Tibial nerve (tissue), 4 donors: ENCODE measurements around the gene HRC. TPM values are rescaled to one million over a fixed set of nuclear protein-coding genes. Genes with fewer than 3 reads are reported as not detected.

Experiments
- DNase-seq, 2 donors: peaks; one replicate each; pipeline ENCODE4 v3.0.0-alpha.2; 2019; ENCODE audit warnings: low spot score in 2 of 2
- H3K27ac ChIP-seq, 4 donors: fragments of 200-600 bp; sonication (generic) in 3 of 4; one replicate each; pipeline ENCODE4 v1.5.1; 2017 to 2019; ENCODE audit warnings: mild to moderate bottlenecking in 1 of 4
- H3K27me3 ChIP-seq, 2 donors: fragments of 200-600 bp; sonication (generic) in 1 of 2; one replicate each; pipeline versions ENCODE4 v1.5.1 to v1.6.0; 2017 to 2019
- H3K36me3 ChIP-seq, 3 donors: fragments of 200-600 bp; sonication (generic); one replicate each; pipeline ENCODE4 v1.5.1; 2018 to 2019
- H3K4me1 ChIP-seq, 4 donors: fragments of 200-600 bp; sonication (generic) in 3 of 4; one replicate each; pipeline ENCODE4 v1.5.1; 2017 to 2019
- H3K4me3 ChIP-seq, 4 donors: fragments of 200-600 bp; sonication (generic) in 3 of 4; one replicate each; pipeline ENCODE4 v1.5.1; 2017 to 2019; ENCODE audit warnings: mild to moderate bottlenecking in 1 of 4, moderate library complexity in 1 of 4
- H3K9me3 ChIP-seq, 4 donors: fragments of 200-600 bp; sonication (generic) in 3 of 4; one replicate each; pipeline ENCODE4 v1.5.1; 2017 to 2019
- EP300 ChIP-seq, 2 donors: sonication (generic); formaldehyde crosslinking; IDR thresholded peaks; one replicate each; pipeline ENCODE4 v1.6.1; 2017; ENCODE audit warnings: antibody characterized with exemption in 2 of 2, mild to moderate bottlenecking in 1 of 2
- POLR2A ChIP-seq, 2 donors: fragments of 450-650 bp; IDR thresholded peaks; one replicate each; pipeline ENCODE4 v1.6.1; 2017; ENCODE audit warnings: antibody characterized with exemption in 2 of 2, mild to moderate bottlenecking in 2 of 2, moderate library complexity in 2 of 2
- WGBS, 2 donors: methylation state at CpG; one replicate each; pipeline ENCODE4 v1.1.5; 2018; 5-methylcytosine and 5-hydroxymethylcytosine counted together
- total RNA-seq, 4 donors: library from RNA; depleted of rRNA; stranded (reverse); fragments of >200 nt; gene quantifications; one replicate each; pipeline ENCODE4 v1.1.0, GENCODE V29; 2016
- TF ChIP-seq, protein P1 (sequence below), 5 experiments: fragments of 200-600 bp in 3 of 5; fragments of 450-650 bp in 2 of 5; sonication (generic) in 3 of 5; IDR thresholded peaks; one replicate each; pipeline ENCODE4 v1.5.1; 2016 to 2019; ENCODE audit warnings: antibody characterized with exemption in 5 of 5, mild to moderate bottlenecking in 3 of 5, moderate library complexity in 2 of 5

The HRC gene
- total RNA-seq, 4 donors from 2014 or later, result 0.60 to 4.3 (median 2.6) TPM

DNA sequence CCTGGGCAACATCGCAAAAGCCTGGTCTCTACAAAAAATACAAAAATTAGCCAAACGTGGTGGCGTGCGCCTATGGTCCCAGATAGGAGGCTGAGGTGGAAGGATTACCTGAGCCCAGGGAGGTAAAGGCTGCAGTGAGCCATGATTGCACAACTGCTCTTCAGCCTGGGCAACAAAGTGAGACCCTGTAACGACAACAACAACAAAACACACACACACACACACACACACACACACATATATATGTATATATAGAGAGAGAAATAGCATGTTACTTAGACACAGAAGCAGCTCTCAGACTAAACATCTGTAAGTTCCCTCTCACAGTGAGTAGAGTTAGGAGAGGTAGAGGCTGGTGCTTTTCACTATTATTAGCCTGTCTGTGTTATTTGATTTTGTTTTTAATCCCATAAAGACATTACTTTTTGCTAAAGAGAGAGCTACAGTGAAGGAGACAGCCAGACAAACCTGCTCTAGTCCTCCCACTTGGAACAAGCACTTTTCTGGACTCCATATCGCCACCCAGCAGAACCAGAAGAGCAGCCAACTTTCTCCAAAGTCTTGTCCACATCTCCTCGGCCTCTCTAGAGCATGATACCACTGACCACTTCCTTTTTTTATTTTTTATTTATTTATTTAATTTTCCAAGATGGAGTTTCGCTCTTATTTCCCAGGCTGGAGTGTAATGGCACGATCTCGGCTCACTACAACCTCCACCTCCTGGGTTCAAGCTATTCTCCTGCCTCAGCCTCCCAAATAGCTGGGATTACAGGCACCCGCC lies 43.8 kb downstream of the HRC start:
- peaks cover 0 to 32% (median 7%) of the 10 kb centered on the region in 3 donors for H3K36me3 ChIP-seq
- H3K27ac ChIP-seq, result no peak overlapping the region
- 79 to 84% methylated on average over 11 of the region's 11 CpGs for WGBS, 2 donors
- no peak for DNase-seq
- H3K9me3 ChIP-seq, result no peaks in the 10 kb centered on the region
- H3K4me1 ChIP-seq, result peaks cover 0 to 36% (median 6%) of the 10 kb centered on the region in 4 donors
- H3K27me3 ChIP-seq, result no peaks in the 10 kb centered on the region
- H3K4me3 ChIP-seq, result no peak overlapping the region
- TF ChIP-seq, protein P1, sequence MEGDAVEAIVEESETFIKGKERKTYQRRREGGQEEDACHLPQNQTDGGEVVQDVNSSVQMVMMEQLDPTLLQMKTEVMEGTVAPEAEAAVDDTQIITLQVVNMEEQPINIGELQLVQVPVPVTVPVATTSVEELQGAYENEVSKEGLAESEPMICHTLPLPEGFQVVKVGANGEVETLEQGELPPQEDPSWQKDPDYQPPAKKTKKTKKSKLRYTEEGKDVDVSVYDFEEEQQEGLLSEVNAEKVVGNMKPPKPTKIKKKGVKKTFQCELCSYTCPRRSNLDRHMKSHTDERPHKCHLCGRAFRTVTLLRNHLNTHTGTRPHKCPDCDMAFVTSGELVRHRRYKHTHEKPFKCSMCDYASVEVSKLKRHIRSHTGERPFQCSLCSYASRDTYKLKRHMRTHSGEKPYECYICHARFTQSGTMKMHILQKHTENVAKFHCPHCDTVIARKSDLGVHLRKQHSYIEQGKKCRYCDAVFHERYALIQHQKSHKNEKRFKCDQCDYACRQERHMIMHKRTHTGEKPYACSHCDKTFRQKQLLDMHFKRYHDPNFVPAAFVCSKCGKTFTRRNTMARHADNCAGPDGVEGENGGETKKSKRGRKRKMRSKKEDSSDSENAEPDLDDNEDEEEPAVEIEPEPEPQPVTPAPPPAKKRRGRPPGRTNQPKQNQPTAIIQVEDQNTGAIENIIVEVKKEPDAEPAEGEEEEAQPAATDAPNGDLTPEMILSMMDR (IDR thresholded peaks at IDR 0.05), result no peak
- TF ChIP-seq EP300 (IDR thresholded peaks at IDR 0.05), result no peak
- no peak for TF ChIP-seq POLR2A (IDR thresholded peaks at IDR 0.05)

- no peak overlapping the region for H3K4me3 ChIP-seq
- H3K27me3 ChIP-seq, result no peaks in the 10 kb centered on the region
- peaks cover 0 to 29% (median 6%) of the 10 kb centered on the region in 4 donors for H3K4me1 ChIP-seq
- no peak for DNase-seq
- WGBS, 2 donors, result 30 to 40% methylated on average over 3 of the region's 3 CpGs
- TF ChIP-seq EP300 (IDR thresholded peaks at IDR 0.05), result no peak
- TF ChIP-seq, protein P1 (IDR thresholded peaks at IDR 0.05), result no peak
- no peak for TF ChIP-seq POLR2A (IDR thresholded peaks at IDR 0.05)
- no peaks in the 10 kb centered on the region for H3K9me3 ChIP-seq
- H3K36me3 ChIP-seq, result peaks cover 0 to 38% (median 9%) of the 10 kb centered on the region in 3 donors
- H3K27ac ChIP-seq, result peak overlapping the region in 1 of 4 donors; percentile 36
Measured at GRCh38 chr19:49110567-49110966, 44.6 kb downstream of the HRC start.

DNA sequence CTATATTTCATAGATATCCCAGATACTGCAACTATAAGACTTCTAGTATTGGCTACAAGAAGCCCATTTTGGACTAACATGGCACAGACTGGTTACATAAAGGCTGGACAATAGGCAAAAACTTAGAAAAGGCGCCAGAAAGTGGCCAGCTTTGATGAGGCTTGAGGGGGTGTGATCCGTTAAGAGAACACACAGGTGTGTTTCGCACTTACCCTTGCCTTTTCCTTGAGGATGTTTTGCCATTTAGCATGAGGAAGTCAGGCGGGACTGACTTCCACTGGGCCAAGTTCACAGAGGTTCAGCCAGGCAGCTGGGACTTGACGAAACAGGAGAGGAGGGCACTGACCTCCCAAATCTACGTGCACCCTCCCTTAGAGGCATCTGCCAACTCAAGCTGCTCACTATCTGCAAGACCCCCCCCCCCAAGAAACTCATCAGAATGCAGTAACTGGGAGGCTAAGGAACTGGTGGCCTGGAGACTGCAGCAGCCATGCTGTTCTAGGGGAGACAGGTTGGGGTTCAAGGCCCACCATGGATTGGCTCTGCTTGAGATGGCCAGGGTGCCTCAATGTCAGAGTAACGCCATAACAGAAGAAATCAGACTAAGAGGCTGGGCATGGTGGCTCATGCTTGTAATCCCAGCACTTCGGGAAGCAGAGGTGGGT lies 45.5 kb downstream of the HRC start:
- 79 to 84% methylated on average over 8 of the region's 8 CpGs for whole genome bisulfite sequencing, 2 donors
- no peak for DNase-seq
- TF ChIP-seq POLR2A (IDR thresholded peaks at IDR 0.05), result no peak
- Histone ChIP-seq H3K27me3 (no peaks in the 10 kb centered on the region), H3K36me3 (peaks cover 0 to 46% (median 14%) of the 10 kb centered on the region in 3 donors), H3K27ac (peak overlapping the region in 1 of 4 donors; percentile 36), H3K4me1 (peaks cover 0 to 24% (median 6%) of the 10 kb centered on the region in 4 donors), H3K4me3 (no peak overlapping the region), H3K9me3 (no peaks in the 10 kb centered on the region)

GRCh38 chr19:49109051-49109450 lies 46.1 kb downstream of the HRC start:
- peaks cover 0 to 53% (median 20%) of the 10 kb centered on the region in 3 donors for H3K36me3 ChIP-seq
- 78 to 83% methylated on average over 5 of the region's 5 CpGs for WGBS, 2 donors
- no peak overlapping the region for H3K4me3 ChIP-seq

DNA sequence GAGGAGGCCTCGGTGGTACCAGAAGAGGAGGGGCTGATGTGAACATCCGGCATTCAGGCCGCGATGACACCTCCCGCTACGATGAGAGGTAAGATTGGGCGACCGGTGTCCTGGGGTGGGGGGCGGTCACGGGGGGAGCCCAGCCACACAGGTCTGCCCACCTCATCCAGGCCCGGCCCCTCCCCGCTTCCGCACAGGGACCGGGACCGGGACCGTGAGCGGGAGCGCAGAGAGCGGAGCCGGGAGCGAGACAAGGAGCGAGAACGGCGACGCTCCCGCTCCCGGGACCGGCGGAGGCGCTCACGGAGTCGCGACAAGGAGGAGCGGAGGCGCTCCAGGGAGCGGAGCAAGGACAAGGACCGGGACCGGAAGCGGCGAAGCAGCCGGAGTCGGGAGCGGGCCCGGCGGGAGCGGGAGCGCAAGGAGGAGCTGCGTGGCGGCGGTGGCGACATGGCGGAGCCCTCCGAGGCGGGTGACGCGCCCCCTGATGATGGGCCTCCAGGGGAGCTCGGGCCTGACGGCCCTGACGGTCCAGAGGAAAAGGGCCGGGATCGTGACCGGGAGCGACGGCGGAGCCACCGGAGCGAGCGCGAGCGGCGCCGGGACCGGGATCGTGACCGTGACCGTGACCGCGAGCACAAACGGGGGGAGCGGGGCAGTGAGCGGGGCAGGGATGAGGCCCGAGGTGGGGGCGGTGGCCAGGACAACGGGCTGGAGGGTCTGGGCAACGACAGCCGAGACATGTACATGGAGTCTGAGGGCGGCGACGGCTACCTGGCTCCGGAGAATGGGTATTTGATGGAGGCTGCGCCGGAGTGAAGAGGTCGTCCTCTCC lies 47.4 kb downstream of the HRC start:
- peaks cover 0 to 14% (median 0%) of the 10 kb centered on the region in 4 donors for H3K4me1 ChIP-seq
- H3K4me3 ChIP-seq, result no peak overlapping the region
- H3K27ac ChIP-seq, result no peak overlapping the region
- peaks cover 0 to 65% (median 22%) of the 10 kb centered on the region in 3 donors for H3K36me3 ChIP-seq
- no peak for DNase-seq
- no peaks in the 10 kb centered on the region for H3K27me3 ChIP-seq
- TF ChIP-seq, protein P1 (IDR thresholded peaks at IDR 0.05), result no peak
- TF ChIP-seq EP300 (IDR thresholded peaks at IDR 0.05), result no peak
- no peaks in the 10 kb centered on the region for H3K9me3 ChIP-seq
- WGBS, 2 donors, result 95 to 96% methylated on average over 93 of the region's 93 CpGs

More at GRCh38 chr19:49109051-49109450, 46.1 kb downstream of the HRC start:
- Histone ChIP-seq H3K27ac (no peak overlapping the region), H3K9me3 (no peaks in the 10 kb centered on the region), H3K27me3 (no peaks in the 10 kb centered on the region), H3K4me1 (peaks cover 0 to 23% (median 6%) of the 10 kb centered on the region in 4 donors)
- no peak for DNase-seq
- TF ChIP-seq POLR2A (IDR thresholded peaks at IDR 0.05), result no peak
- no peak for TF ChIP-seq EP300 (IDR thresholded peaks at IDR 0.05)
- TF ChIP-seq, protein P1 (IDR thresholded peaks at IDR 0.05), result no peak
